ENCODE data around the gene HDGFL3. TPM values are rescaled to one million over a fixed set of nuclear protein-coding genes. Genes with fewer than 3 reads are reported as not detected.

The HDGFL3 gene
- total and polyA plus RNA-seq, 9 of the 15 experiments (the other 6 are each of a cell fraction or from before 2014, with no cell fraction given): 6.7 to 42.0 (median 31.4) TPM

GRCh38 chr15:83100097-83100646 is 107.5 kb downstream of the HDGFL3 start:
- POLR2A ChIA-PET: interaction anchor here (1.2 kb wide), 1 partner anchor 27 kb away, joined by 5 read pairs; no protein-coding TSS in a partner anchor
- no peak overlapping the region for H3K9ac ChIP-seq (ENCODE audit: insufficient read depth in 1 of 2, low read depth in 2 of 2, low read length in 2 of 2)
- H2AFZ ChIP-seq (ENCODE audit: low read depth, low read length): peak overlapping the region; percentile 59
- peaks cover 3 to 15% of the 10 kb centered on the region in 2 experiments for H3K4me1 ChIP-seq (replicated peaks in 1 of 2; ENCODE audit: control insufficient read depth in 2 of 2, insufficient read depth in 2 of 2, low read length in 2 of 2)
- no peaks in the 10 kb centered on the region for H3K9me3 ChIP-seq (replicated peaks; ENCODE audit: control insufficient read depth, insufficient read depth, low read depth, low read length)
- H3K27me3 ChIP-seq (ENCODE audit: control insufficient read depth in 2 of 2, insufficient read depth in 2 of 2, low read length in 2 of 2): no peaks in the 10 kb centered on the region
- no TSS peak for BruUV-seq (replicated peaks)
- H3K36me3 ChIP-seq (ENCODE audit: control insufficient read depth, insufficient read depth, low read length): no peaks in the 10 kb centered on the region
- 49% methylated on average over 2 of the region's 2 CpGs for WGBS (ENCODE audit: insufficient coverage, low coverage, missing lambda C conversion rate)
- FAIRE-seq: no peak
- H3K4me3 ChIP-seq: no peak overlapping the region
- in situ Hi-C loops (cut with MboI) (no loop called here), intact Hi-C loops (cut with micrococcal nuclease) (no loop called here)
- CTCF ChIA-PET (ENCODE audit: low intra/inter-chr PET ratio): no interaction called here
- H3K4me2 ChIP-seq (ENCODE audit: insufficient read depth, low read length): no peak overlapping the region
- no peaks in the 10 kb centered on the region for H4K20me1 ChIP-seq (replicated peaks; ENCODE audit: control insufficient read depth, insufficient read depth, low read length)
- H3K9me1 ChIP-seq (ENCODE audit: control insufficient read depth, insufficient read depth, low read length): no peaks in the 10 kb centered on the region
- H3K27ac ChIP-seq (ENCODE audit: extremely low read depth, low read depth, low read length): no peak overlapping the region
- no peak for ATAC-seq
- DNase-seq (ENCODE audit: extremely low read depth in 1 of 4, low spot score in 3 of 4): no peak
- H3K79me2 ChIP-seq (ENCODE audit: control insufficient read depth, insufficient read depth, low read length): no peaks in the 10 kb centered on the region
- TF ChIP-seq CHD4 (IDR thresholded peaks at IDR 0.05; ENCODE audit: insufficient read depth, insufficient replicate concordance, low read depth, low read length, poor library complexity, severe bottlenecking) (no peak), SNRNP70 (optimal IDR thresholded peaks at IDR 0.05; ENCODE audit: low read depth, low read length) (no peak), CCNT2 (IDR thresholded peaks at IDR 0.05; ENCODE audit: borderline replicate concordance, extremely low read depth, insufficient read length, low read depth, low read length) (no peak), ELK1 (CRISPR knock-in tag; IDR thresholded peaks at IDR 0.05) (no peak), CBX1 (IDR thresholded peaks at IDR 0.05; ENCODE audit: low read depth) (no peak), ZNF263 (CRISPR knock-in tag; IDR thresholded peaks at IDR 0.05; ENCODE audit: borderline replicate concordance) (no peak), BRCA1 (IDR thresholded peaks at IDR 0.05) (no peak), BRCA1 (CRISPR knock-in tag; IDR thresholded peaks at IDR 0.05) (no peak), ZNF324 (CRISPR knock-in tag; IDR thresholded peaks at IDR 0.05) (no peak), REST (IDR thresholded peaks at IDR 0.05; ENCODE audit: borderline replicate concordance) (no peak), REST (CRISPR knock-in tag; IDR thresholded peaks at IDR 0.05; ENCODE audit: low read depth) (no peak), TAF7 (tag; IDR thresholded peaks at IDR 0.05) (no peak), PTTG1 (tag; IDR thresholded peaks at IDR 0.05; ENCODE audit: low read depth) (no peak), SMAD2 (IDR thresholded peaks at IDR 0.05; ENCODE audit: low read depth, low read length) (no peak)
